NB4 (cell line): ENCODE measurements around the gene ZER1.

ENCODE experiments used
- CTCF ChIP-seq: IDR thresholded peaks from one replicate; pipeline ENCODE4 v1.5.1; 2012; ENCODE audit warnings: low read depth, low read length
- MAX ChIP-seq: IDR thresholded peaks from 2 replicates; pipeline ENCODE4 v1.6.1; 2011; ENCODE audit warnings: low read depth, low read length
- POLR2A ChIP-seq: IDR thresholded peaks from 2 replicates; pipeline ENCODE4 v1.6.1; 2011; ENCODE audit warnings: mild to moderate bottlenecking; ENCODE audit not compliant: insufficient read length; ENCODE audit errors: extremely low read depth

GRCh38 chr9:128702949-128703615 is 68.6 kb downstream of the ZER1 start:
- TF ChIP-seq CTCF: no peak
- TF ChIP-seq MAX: no peak
- no peak for TF ChIP-seq POLR2A
